Breast epithelium (tissue), 3 donors: Measurements from ENCODE around the gene ADPRHL1.

Experiments
- POLR2A ChIP-seq: fragments of 450-650 bp; IDR thresholded peaks from one replicate; pipeline ENCODE4 v1.6.1; 2016; ENCODE audit warnings: antibody characterized with exemption, mild to moderate bottlenecking, moderate library complexity
- POLR2AphosphoS5 ChIP-seq, 3 donors: sonication (generic); formaldehyde crosslinking; IDR thresholded peaks; one replicate each; pipeline ENCODE4 v1.6.1; 2017; ENCODE audit warnings: antibody characterized with exemption in 3 of 3
- TF ChIP-seq, protein P1 (sequence below), 3 donors: fragments of 450-650 bp; IDR thresholded peaks; one replicate each; pipeline ENCODE4 v1.5.1; 2016 to 2017; ENCODE audit warnings: antibody characterized with exemption in 3 of 3, mild to moderate bottlenecking in 3 of 3, moderate library complexity in 3 of 3

DNA sequence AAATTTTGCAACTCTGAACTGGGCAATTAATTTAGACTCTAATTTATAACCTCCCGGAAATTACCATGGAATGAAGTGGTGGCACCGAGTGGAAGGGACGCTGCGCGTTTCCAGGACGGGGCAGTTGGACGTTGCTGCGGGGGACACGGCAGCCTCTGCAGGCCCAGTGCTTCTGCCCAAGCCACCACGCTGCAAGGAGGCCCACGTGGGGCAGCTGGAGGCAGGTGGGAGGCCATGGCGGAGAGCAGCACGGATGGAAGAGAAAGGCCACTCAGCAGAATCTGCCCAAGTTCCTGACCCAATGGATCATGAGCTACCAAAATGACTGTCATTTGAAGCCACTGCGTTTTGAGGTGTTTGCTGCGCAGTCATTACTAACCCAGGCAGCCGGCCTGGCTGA, 11.2 kb upstream of the ADPRHL1 start:
- TF ChIP-seq POLR2AphosphoS5 (IDR thresholded peaks at IDR 0.05): no peak
- TF ChIP-seq, protein P1, sequence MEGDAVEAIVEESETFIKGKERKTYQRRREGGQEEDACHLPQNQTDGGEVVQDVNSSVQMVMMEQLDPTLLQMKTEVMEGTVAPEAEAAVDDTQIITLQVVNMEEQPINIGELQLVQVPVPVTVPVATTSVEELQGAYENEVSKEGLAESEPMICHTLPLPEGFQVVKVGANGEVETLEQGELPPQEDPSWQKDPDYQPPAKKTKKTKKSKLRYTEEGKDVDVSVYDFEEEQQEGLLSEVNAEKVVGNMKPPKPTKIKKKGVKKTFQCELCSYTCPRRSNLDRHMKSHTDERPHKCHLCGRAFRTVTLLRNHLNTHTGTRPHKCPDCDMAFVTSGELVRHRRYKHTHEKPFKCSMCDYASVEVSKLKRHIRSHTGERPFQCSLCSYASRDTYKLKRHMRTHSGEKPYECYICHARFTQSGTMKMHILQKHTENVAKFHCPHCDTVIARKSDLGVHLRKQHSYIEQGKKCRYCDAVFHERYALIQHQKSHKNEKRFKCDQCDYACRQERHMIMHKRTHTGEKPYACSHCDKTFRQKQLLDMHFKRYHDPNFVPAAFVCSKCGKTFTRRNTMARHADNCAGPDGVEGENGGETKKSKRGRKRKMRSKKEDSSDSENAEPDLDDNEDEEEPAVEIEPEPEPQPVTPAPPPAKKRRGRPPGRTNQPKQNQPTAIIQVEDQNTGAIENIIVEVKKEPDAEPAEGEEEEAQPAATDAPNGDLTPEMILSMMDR (IDR thresholded peaks at IDR 0.05): no peak
- no peak for TF ChIP-seq POLR2A
